ENCODE data around the gene PDIK1L.

DNA sequence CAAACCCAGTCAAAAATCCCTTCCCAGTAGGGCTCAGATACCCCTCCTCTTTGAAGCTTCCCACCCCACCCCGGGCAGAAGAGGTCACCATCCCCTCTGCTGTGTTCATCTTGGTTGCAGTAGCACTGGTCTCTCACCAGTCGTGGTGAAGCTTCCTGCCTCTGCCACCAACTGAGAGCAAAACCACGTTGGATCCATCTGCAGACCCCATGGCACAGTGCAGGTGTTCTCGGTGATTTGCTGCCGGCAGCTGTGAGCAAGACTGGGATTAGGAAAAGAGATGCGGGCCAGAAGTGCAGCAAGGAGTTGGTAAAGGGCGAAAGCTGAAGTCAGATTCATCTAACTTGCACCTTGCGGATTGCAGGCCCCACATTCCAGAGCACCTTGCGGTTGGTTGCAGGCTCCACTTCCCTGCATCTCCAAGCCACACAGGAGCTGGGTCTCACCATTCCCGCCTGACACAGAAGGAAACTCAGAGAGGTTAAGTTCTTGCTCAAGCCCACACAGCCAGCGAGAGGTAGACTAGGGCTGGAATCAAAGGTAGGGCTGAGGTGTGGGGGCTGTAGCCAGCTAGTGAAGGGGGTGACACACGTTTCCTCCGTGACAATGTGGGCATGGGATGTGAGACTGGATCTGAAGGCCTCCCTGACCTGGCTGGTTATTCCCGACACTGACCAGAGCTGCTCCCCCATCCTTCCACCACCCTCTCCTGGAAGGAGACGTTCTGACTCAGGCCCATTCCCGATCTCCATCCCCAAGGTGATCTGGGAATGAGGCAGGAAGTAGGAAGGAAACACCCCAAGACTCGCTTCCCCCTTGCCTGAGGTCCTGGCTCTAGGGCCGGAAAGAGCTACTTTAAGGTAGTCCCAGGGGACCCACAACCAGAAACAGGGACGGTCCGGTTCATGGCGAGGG is 44.0 kb downstream of the PDIK1L start:
- TF ChIP-seq ZNF510 (tag by site-specific recombination; IDR thresholded peaks at IDR 0.05; ENCODE audit: insufficient replicate concordance) (no peak), ZNF785 (tag by site-specific recombination; IDR thresholded peaks at IDR 0.05) (no peak), ZNF354C (tag by site-specific recombination; IDR thresholded peaks at IDR 0.05; ENCODE audit: borderline replicate concordance, low read depth) (no peak), KLF1 (tag by site-specific recombination; IDR thresholded peaks at IDR 0.05) (no peak), ZNF830 (tag by site-specific recombination; IDR thresholded peaks at IDR 0.05; ENCODE audit: low read depth) (no peak), ZNF837 (tag by site-specific recombination; IDR thresholded peaks at IDR 0.05) (no peak), ZNF24 (tag by site-specific recombination; IDR thresholded peaks at IDR 0.05) (no peak)
- TF ChIP-seq, protein P1, sequence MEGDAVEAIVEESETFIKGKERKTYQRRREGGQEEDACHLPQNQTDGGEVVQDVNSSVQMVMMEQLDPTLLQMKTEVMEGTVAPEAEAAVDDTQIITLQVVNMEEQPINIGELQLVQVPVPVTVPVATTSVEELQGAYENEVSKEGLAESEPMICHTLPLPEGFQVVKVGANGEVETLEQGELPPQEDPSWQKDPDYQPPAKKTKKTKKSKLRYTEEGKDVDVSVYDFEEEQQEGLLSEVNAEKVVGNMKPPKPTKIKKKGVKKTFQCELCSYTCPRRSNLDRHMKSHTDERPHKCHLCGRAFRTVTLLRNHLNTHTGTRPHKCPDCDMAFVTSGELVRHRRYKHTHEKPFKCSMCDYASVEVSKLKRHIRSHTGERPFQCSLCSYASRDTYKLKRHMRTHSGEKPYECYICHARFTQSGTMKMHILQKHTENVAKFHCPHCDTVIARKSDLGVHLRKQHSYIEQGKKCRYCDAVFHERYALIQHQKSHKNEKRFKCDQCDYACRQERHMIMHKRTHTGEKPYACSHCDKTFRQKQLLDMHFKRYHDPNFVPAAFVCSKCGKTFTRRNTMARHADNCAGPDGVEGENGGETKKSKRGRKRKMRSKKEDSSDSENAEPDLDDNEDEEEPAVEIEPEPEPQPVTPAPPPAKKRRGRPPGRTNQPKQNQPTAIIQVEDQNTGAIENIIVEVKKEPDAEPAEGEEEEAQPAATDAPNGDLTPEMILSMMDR (tag by site-specific recombination; IDR thresholded peaks at IDR 0.05) = no peak
- TF ChIP-seq, protein P2, sequence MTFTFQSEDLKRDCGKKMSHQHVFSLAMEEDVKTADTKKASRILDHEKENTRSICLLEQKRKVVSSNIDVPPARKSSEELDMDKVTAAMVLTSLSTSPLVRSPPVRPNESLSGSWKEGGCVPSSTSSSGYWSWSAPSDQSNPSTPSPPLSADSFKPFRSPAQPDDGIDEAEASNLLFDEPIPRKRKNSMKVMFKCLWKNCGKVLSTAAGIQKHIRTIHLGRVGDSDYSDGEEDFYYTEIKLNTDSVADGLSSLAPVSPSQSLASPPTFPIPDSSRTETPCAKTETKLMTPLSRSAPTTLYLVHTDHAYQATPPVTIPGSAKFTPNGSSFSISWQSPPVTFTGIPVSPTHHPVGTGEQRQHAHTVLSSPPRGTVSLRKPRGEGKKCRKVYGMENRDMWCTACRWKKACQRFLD (tag by site-specific recombination; IDR thresholded peaks at IDR 0.05) = no peak
- TF ChIP-seq, protein P3, sequence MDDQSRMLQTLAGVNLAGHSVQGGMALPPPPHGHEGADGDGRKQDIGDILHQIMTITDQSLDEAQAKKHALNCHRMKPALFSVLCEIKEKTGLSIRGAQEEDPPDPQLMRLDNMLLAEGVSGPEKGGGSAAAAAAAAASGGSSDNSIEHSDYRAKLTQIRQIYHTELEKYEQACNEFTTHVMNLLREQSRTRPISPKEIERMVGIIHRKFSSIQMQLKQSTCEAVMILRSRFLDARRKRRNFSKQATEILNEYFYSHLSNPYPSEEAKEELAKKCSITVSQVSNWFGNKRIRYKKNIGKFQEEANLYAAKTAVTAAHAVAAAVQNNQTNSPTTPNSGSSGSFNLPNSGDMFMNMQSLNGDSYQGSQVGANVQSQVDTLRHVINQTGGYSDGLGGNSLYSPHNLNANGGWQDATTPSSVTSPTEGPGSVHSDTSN (CRISPR knock-in tag; IDR thresholded peaks at IDR 0.05) = no peak

Data from HEK293 (cell line).